Natural killer cell treated with Interleukin-12 subunit alpha and Interleukin-12 subunit beta and Interleukin-15 and Interleukin-18, amount 100 ng/mL, for 72 hours (primary cell): Measurements from ENCODE around the gene BCO1. TPM values are rescaled to one million over a fixed set of nuclear protein-coding genes. Genes with fewer than 3 reads are reported as not detected.
"Not testable (repeated sequence)": the region's sequence is repeated elsewhere in the genome, so short reads cannot be mapped to it uniquely, and the experiment has no call there.

Source experiments
- ATAC-seq, 2 donors: fragments of 150-1000 bp; cut with Tn5 transposase in 1 of 2; sonication (Bioruptor Pico), chemical (Tn5 transposase) in 1 of 2; 2 replicates each; pipeline ENCODE4 v1.10.0; 2021
- DNase-seq: peaks from one replicate; pipeline ENCODE4 v3.0.0; 2022; ENCODE audit warnings: low spot score
- H3K27ac Mint-ChIP-seq, 2 donors: 1 replicate in 1 of 2; 2 replicates in 1 of 2; pipeline ENCODE4 v1.8.0; 2022; ENCODE audit warnings: mixed read lengths in 2 of 2, mild to moderate bottlenecking in 1 of 2, moderate library complexity in 1 of 2
- H3K27me3 Mint-ChIP-seq, 2 donors: 1 replicate in 1 of 2; 2 replicates in 1 of 2; pipeline ENCODE4 v1.8.0; 2022; ENCODE audit warnings: mixed read lengths in 2 of 2
- H3K36me3 Mint-ChIP-seq: one replicate; pipeline ENCODE4 v1.8.0; 2022; ENCODE audit warnings: mixed read lengths
- H3K4me1 Mint-ChIP-seq, 2 donors: 1 replicate in 1 of 2; 2 replicates in 1 of 2; pipeline ENCODE4 v1.8.0; 2022; ENCODE audit warnings: low read depth in 2 of 2, mixed read lengths in 2 of 2, mild to moderate bottlenecking in 1 of 2
- H3K4me3 Mint-ChIP-seq: one replicate; pipeline ENCODE4 v1.8.0; 2022; ENCODE audit warnings: mixed read lengths
- H3K9me3 Mint-ChIP-seq: 2 replicates; pipeline ENCODE4 v1.8.0; 2022; ENCODE audit warnings: mixed read lengths
- total RNA-seq, 2 donors: library from RNA; stranded (reverse); gene quantifications; one replicate each; pipeline ENCODE4 v1.2.3, GENCODE V29; 2022

The BCO1 gene
- total RNA-seq, 2 donors from 2014 or later, result not detected

GRCh38 chr16:81216706-81217105 lies 21.8 kb upstream of the BCO1 start:
- ATAC-seq, result no peak
- H3K27ac Mint-ChIP-seq, result no peak overlapping the region
- no peak overlapping the region for H3K4me3 Mint-ChIP-seq
- H3K4me1 Mint-ChIP-seq, result no peaks in the 10 kb centered on the region
- no peaks in the 10 kb centered on the region for H3K36me3 Mint-ChIP-seq
- DNase-seq, result no peak
- H3K9me3 Mint-ChIP-seq, result no peaks in the 10 kb centered on the region
- H3K27me3 Mint-ChIP-seq, result peaks cover 7 to 18% of the 10 kb centered on the region in 2 donors

- DNase-seq (no peak), ATAC-seq (no peak)
- H3K36me3 Mint-ChIP-seq, result no peaks in the 10 kb centered on the region
- no peak overlapping the region for H3K27ac Mint-ChIP-seq
- H3K4me3 Mint-ChIP-seq, result no peak overlapping the region
- peaks cover 4 to 10% of the 10 kb centered on the region in 2 donors for H3K27me3 Mint-ChIP-seq
- H3K9me3 Mint-ChIP-seq, result no peaks in the 10 kb centered on the region
- H3K4me1 Mint-ChIP-seq, result peaks cover 0 to 4% of the 10 kb centered on the region in 2 donors
Measured at GRCh38 chr16:81219151-81219550, 19.3 kb upstream of the BCO1 start.

GRCh38 chr16:81220349-81220748 lies 18.1 kb upstream of the BCO1 start:
- no peaks in the 10 kb centered on the region for H3K36me3 Mint-ChIP-seq
- no peaks in the 10 kb centered on the region for H3K9me3 Mint-ChIP-seq
- no peak overlapping the region for H3K27ac Mint-ChIP-seq
- DNase-seq (no peak), ATAC-seq (peak in 1 of 2 donors; percentile 22)
- H3K27me3 Mint-ChIP-seq, result peaks cover 8 to 16% of the 10 kb centered on the region in 2 donors
- H3K4me1 Mint-ChIP-seq, result peaks cover 0 to 4% of the 10 kb centered on the region in 2 donors
- H3K4me3 Mint-ChIP-seq, result no peak overlapping the region

DNA sequence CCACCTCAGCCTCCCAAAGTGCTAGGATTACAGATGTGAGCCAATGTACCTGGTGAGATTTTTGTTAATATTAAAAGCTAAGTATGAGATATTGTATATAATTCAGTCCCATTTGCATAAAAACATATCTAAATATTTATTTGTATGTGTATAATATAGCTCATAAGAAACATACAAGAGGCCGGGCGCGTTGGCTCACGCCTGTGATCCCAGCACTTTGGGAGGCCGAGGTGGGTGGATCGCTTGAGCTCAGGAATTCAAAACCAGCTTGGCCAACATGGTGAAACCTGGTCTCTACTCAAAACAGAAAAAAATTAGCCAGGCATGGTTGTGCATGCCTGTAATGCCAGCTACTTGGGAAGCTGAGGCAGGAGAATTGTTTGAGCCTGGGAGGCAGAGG lies 16.8 kb upstream of the BCO1 start:
- Mint-ChIP-seq H3K9me3 (no peaks in the 10 kb centered on the region), H3K4me3 (no peak overlapping the region), H3K36me3 (no peaks in the 10 kb centered on the region), H3K27me3 (peaks cover 11 to 27% of the 10 kb centered on the region in 2 donors), H3K4me1 (peaks cover 0 to 4% of the 10 kb centered on the region in 2 donors), H3K27ac (no peak overlapping the region)
- ATAC-seq (no peak), DNase-seq (no peak)

DNA sequence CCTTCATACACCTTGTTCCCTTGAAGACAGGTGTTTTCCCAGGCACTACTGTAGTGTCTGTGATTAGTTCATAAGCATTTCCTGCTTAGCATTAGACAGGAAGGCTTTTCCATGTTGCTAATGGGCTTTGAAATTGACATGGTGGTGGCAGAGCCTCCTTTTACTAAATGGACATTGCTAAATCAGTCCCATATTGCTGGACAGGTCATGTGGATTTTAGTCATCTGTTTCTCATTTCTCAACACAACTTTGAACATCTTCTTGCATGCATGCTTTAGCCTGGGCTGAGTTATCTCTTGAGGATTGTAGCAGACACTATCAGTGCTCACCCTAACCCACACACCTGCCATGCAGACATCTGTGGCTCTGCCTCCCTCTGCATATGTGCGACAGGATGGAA lies 13.7 kb upstream of the BCO1 start:
- Mint-ChIP-seq H3K4me3 (no peak overlapping the region), H3K4me1 (peaks cover 0 to 4% of the 10 kb centered on the region in 2 donors), H3K27ac (no peak overlapping the region), H3K27me3 (peaks cover 17 to 43% of the 10 kb centered on the region in 2 donors), H3K9me3 (no peaks in the 10 kb centered on the region), H3K36me3 (no peaks in the 10 kb centered on the region)
- no peak for DNase-seq
- no peak for ATAC-seq

DNA sequence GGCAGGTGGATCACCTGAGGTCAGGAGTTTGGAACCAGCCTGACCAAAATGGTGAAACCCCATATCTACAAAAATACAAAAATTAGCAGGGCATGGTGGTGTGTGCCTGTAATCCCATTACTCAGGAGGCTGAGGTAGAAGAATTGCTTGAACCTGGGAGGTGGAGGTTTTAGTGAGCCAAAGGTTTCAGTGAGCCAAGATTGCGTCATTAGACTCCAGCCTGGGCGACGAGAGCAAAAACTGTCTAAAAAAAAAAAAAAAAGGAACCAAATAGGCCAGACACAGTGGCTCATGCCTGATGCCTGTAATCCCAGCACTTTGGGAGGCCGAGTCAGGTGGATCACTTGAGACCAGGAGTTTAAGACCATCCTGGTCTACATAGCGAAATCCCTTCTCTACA lies 12.8 kb upstream of the BCO1 start:
- H3K36me3 Mint-ChIP-seq, H3K9me3 Mint-ChIP-seq, ATAC-seq, DNase-seq, H3K4me3 Mint-ChIP-seq, H3K27ac Mint-ChIP-seq, H3K4me1 Mint-ChIP-seq: not testable (repeated sequence)
- peaks cover 17 to 41% of the 10 kb centered on the region in 2 donors for H3K27me3 Mint-ChIP-seq

DNA sequence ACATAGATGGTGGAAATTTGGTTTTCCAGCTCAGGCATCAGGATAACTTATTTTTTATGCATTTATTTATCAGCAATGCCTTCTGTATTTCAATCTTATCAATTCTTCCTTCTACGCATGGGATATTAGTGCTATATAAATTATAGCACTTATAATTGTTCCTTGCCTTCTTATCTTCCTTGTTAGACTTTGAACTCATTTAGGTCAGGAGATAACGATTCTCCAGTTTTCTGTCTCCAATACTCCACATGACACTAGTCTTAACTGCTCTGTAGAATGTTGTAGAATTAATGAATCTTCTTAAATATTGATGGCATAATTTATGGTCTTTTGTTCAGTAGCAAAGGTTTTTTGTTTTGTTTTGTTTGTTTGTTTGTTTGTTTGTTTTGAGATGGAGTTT lies 10.7 kb upstream of the BCO1 start:
- no peaks in the 10 kb centered on the region for H3K36me3 Mint-ChIP-seq
- H3K9me3 Mint-ChIP-seq, result no peaks in the 10 kb centered on the region
- DNase-seq (no peak), ATAC-seq (no peak)
- H3K4me3 Mint-ChIP-seq, result no peak overlapping the region
- H3K4me1 Mint-ChIP-seq, result peaks cover 0 to 3% of the 10 kb centered on the region in 2 donors
- peaks cover 23 to 42% of the 10 kb centered on the region in 2 donors for H3K27me3 Mint-ChIP-seq
- no peak overlapping the region for H3K27ac Mint-ChIP-seq

- H3K27me3 Mint-ChIP-seq, result peaks cover 23 to 42% of the 10 kb centered on the region in 2 donors
- ATAC-seq (no peak), DNase-seq (no peak)
- H3K27ac Mint-ChIP-seq, result no peak overlapping the region
- H3K4me1 Mint-ChIP-seq, result no peaks in the 10 kb centered on the region
- no peaks in the 10 kb centered on the region for H3K9me3 Mint-ChIP-seq
- H3K36me3 Mint-ChIP-seq, result no peaks in the 10 kb centered on the region
- no peak overlapping the region for H3K4me3 Mint-ChIP-seq
Measured at GRCh38 chr16:81229811-81230210, 8.7 kb upstream of the BCO1 start.

DNA sequence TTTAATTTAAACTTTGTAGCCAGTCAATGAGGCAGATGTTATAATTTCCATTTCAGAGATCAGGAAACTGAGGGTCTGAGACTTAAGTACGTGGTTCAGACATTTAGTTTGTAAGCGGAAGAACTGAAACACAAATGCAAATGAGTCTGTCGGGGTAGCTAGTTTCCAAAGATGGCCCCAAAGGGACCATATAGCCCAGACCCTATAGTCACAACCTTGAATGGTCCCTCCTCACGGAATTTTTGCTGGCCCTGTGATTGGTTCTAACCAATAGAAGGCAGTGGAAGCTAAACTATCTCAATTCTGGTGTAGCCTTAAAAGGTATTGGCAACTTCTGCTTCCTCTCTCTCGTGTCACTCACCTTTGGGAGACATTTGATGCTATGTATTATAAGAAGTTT lies 7.5 kb upstream of the BCO1 start:
- Mint-ChIP-seq H3K4me3 (no peak overlapping the region), H3K4me1 (no peaks in the 10 kb centered on the region), H3K27me3 (peaks cover 19 to 32% of the 10 kb centered on the region in 2 donors), H3K27ac (no peak overlapping the region), H3K36me3 (no peaks in the 10 kb centered on the region), H3K9me3 (no peaks in the 10 kb centered on the region)
- ATAC-seq (no peak), DNase-seq (no peak)

GRCh38 chr16:81232740-81233367 lies 5.6 kb upstream of the BCO1 start:
- Mint-ChIP-seq H3K36me3 (no peaks in the 10 kb centered on the region), H3K9me3 (no peaks in the 10 kb centered on the region), H3K4me3 (no peak overlapping the region), H3K27me3 (peaks cover 14 to 21% of the 10 kb centered on the region in 2 donors), H3K4me1 (no peaks in the 10 kb centered on the region), H3K27ac (no peak overlapping the region)
- ATAC-seq (no peak), DNase-seq (no peak)

DNA sequence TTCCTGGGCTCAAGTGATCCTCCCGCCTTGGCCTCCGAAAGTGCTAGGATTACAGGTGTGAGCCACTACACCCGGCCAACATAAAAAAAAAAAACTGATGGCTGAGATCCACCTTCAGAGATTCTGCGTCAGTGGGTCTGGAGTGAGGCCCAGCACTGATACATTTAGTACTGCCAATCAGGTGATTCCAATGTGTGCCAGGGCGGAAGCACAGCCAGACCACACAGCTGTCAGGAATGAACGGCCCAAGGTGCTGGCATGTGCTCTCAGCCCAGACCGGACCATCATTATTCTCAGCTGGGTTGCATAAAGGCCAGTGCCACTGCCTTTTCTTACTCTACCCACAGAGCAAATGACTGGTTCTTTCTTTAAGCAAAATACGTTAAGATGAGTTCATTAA lies 1.2 kb upstream of the BCO1 start:
- H3K27me3 Mint-ChIP-seq, result peaks cover 5 to 7% of the 10 kb centered on the region in 2 donors
- no peaks in the 10 kb centered on the region for H3K36me3 Mint-ChIP-seq
- no peak overlapping the region for H3K4me3 Mint-ChIP-seq
- DNase-seq (no peak), ATAC-seq (no peak)
- H3K27ac Mint-ChIP-seq, result no peak overlapping the region
- no peaks in the 10 kb centered on the region for H3K9me3 Mint-ChIP-seq
- H3K4me1 Mint-ChIP-seq, result peaks cover 4 to 5% of the 10 kb centered on the region in 2 donors

GRCh38 chr16:81237942-81238295 lies 570 bp upstream of the BCO1 start:
- Mint-ChIP-seq H3K27me3 (peaks cover 5 to 7% of the 10 kb centered on the region in 2 donors), H3K27ac (no peak overlapping the region)

GRCh38 chr16:81239367-81240121 lies 1.1 kb downstream of the BCO1 start:
- H3K27ac Mint-ChIP-seq, result no peak overlapping the region
- no peaks in the 10 kb centered on the region for H3K36me3 Mint-ChIP-seq
- peaks cover 5 to 7% of the 10 kb centered on the region in 2 donors for H3K27me3 Mint-ChIP-seq
- no peaks in the 10 kb centered on the region for H3K9me3 Mint-ChIP-seq
- DNase-seq (no peak), ATAC-seq (no peak)
- H3K4me3 Mint-ChIP-seq, result no peak overlapping the region
- H3K4me1 Mint-ChIP-seq, result peaks cover 4 to 5% of the 10 kb centered on the region in 2 donors

More at GRCh38 chr16:81237942-81238295, 570 bp upstream of the BCO1 start:
- no peaks in the 10 kb centered on the region for H3K9me3 Mint-ChIP-seq
- no peaks in the 10 kb centered on the region for H3K36me3 Mint-ChIP-seq
- H3K4me3 Mint-ChIP-seq, result no peak overlapping the region
- peaks cover 4 to 5% of the 10 kb centered on the region in 2 donors for H3K4me1 Mint-ChIP-seq
- ATAC-seq (no peak), DNase-seq (no peak)

DNA sequence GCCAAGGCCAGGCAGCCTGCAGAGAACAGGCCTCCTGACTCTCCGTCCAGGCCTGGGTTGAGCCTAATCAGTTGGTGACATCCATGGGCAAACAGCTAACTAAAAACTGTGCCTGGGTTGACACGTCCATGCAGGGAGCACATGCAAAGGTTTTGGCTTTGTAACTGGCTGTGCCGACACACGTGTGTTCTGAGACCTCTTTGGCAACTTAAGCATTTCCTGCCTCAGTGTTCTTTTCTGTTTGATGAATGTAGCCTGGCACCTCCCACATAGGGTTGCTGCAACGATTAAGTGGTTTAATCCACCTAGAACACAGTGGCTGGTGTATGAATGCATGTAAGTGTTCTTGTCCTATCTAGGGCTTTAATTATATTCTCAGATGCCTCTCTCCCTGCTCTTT lies 3.2 kb downstream of the BCO1 start:
- peaks cover 9 to 15% of the 10 kb centered on the region in 2 donors for H3K27me3 Mint-ChIP-seq
- DNase-seq, result no peak
- peaks cover 4 to 5% of the 10 kb centered on the region in 2 donors for H3K4me1 Mint-ChIP-seq
- H3K36me3 Mint-ChIP-seq, result no peaks in the 10 kb centered on the region
- H3K4me3 Mint-ChIP-seq, result no peak overlapping the region
- H3K9me3 Mint-ChIP-seq, result no peaks in the 10 kb centered on the region
- no peak overlapping the region for H3K27ac Mint-ChIP-seq
- ATAC-seq, result no peak
